Endothelial cell of umbilical vein (primary cell): ENCODE results near the gene NAXD. TPM values are rescaled to one million over a fixed set of nuclear protein-coding genes. Genes with fewer than 3 reads are reported as not detected.

Experiments
- BruUV-seq: library from RNA; stranded (reverse); fragments of 400-500 nt; replicated peaks from 2 replicates; lab custom pipeline; 2021; lab: Mats Ljungman, UMichigan
- CTCF ChIA-PET: fragments of 300-600, 350-600 bp; sonication (Branson Sonifier 250); formaldehyde crosslinking; loops from one replicate; lab custom pipeline; 2021; ENCODE audit warnings: antibody characterized with exemption, inconsistent platforms; lab: Charles Lee
- POLR2A ChIA-PET: fragments of 300-600, 350-600 bp; sonication (Branson Sonifier 250); formaldehyde crosslinking; loops from one replicate; lab custom pipeline; 2021; ENCODE audit warnings: antibody characterized with exemption, inconsistent platforms; lab: Charles Lee
- DNase-seq: peaks from one replicate; pipeline ENCODE4 v3.0.0-alpha.2; 2011; ENCODE audit warnings: low read depth, low spot score
- FAIRE-seq: peaks from 2 replicates; lab custom pipeline; 2011; peaks lifted over from hg19 to GRCh38; lab: Jason Lieb, UNC
- H2AFZ ChIP-seq: 2 replicates; pipeline ENCODE4 v1.6.0; 2012; ENCODE audit warnings: low read depth, low read length, control low read depth, inconsistent platforms
- H3K27ac ChIP-seq: 2 replicates; pipeline ENCODE4 v1.5.1; 2011; ENCODE audit warnings: low read depth, mild to moderate bottlenecking, control low read depth, low read length, moderate library complexity; ENCODE audit not compliant: insufficient read depth
- H3K27me3 ChIP-seq, 2 experiments: 2 replicates each; pipeline versions ENCODE4 v1.6.0 to v1.6.1; 2011; ENCODE audit warnings: low read length in 2 of 2, mixed read lengths in 1 of 2; ENCODE audit not compliant: control insufficient read depth in 2 of 2, insufficient read depth in 2 of 2
- H3K36me3 ChIP-seq, 2 experiments: 2 replicates in 1 of 2; 3 replicates in 1 of 2; pipeline ENCODE4 v1.5.1; 2011; ENCODE audit warnings: low read length in 2 of 2, mild to moderate bottlenecking in 1 of 2, moderate library complexity in 1 of 2; ENCODE audit not compliant: control insufficient read depth in 2 of 2, insufficient read depth in 2 of 2; ENCODE audit errors: extremely low read depth in 1 of 2
- H3K4me1 ChIP-seq: 3 replicates; pipeline ENCODE4 v1.5.1; 2011; ENCODE audit warnings: mild to moderate bottlenecking, low read length; ENCODE audit not compliant: control insufficient read depth, insufficient read depth; ENCODE audit errors: extremely low read depth
- H3K4me2 ChIP-seq: 2 replicates; pipeline ENCODE4 v1.6.1; 2011; ENCODE audit warnings: low read length, control low read depth, mixed read lengths; ENCODE audit not compliant: insufficient read depth
- H3K4me3 ChIP-seq, 3 experiments: fragments of 200-600 bp in 1 of 3; sonication (generic), shearing (Covaris generic) in 1 of 3; replicated peaks in 1 of 3; 2 replicates each; pipeline ENCODE4 v1.5.1; 2011 to 2016; ENCODE audit warnings: control low read depth in 3 of 3, low read length in 3 of 3, mild to moderate bottlenecking in 2 of 3, inconsistent platforms in 1 of 3, low read depth in 1 of 3, moderate library complexity in 1 of 3; ENCODE audit not compliant: insufficient read depth in 1 of 3
- H3K79me2 ChIP-seq: 2 replicates; pipeline ENCODE4 v1.6.0; 2012; ENCODE audit warnings: low read length, inconsistent platforms; ENCODE audit not compliant: control insufficient read depth, insufficient read depth
- H3K9ac ChIP-seq: replicated peaks from 2 replicates; pipeline ENCODE3; 2011; ENCODE audit warnings: low read length, control low read depth; ENCODE audit not compliant: insufficient read depth; ENCODE audit errors: extremely low read depth
- H3K9me1 ChIP-seq: replicated peaks from 3 replicates; pipeline ENCODE4 v1.6.0; 2011; ENCODE audit warnings: mild to moderate bottlenecking, low read length; ENCODE audit not compliant: control insufficient read depth, insufficient read depth; ENCODE audit errors: extremely low read depth
- H3K9me3 ChIP-seq: replicated peaks from 2 replicates; pipeline ENCODE4 v1.5.1; 2012; ENCODE audit warnings: low read length, inconsistent platforms; ENCODE audit not compliant: control insufficient read depth, insufficient read depth
- H4K20me1 ChIP-seq: replicated peaks from 2 replicates; pipeline ENCODE3; 2011; ENCODE audit warnings: mild to moderate bottlenecking, low read length; ENCODE audit not compliant: control insufficient read depth, insufficient read depth; ENCODE audit errors: extremely low read depth
- EZH2 ChIP-seq: IDR thresholded peaks from 2 replicates; pipeline ENCODE4 v1.6.1; 2012; ENCODE audit warnings: borderline replicate concordance, low read depth, mild to moderate bottlenecking, moderate library complexity, low read length, inconsistent platforms; ENCODE audit not compliant: severe bottlenecking
- FOS ChIP-seq: IDR thresholded peaks from 2 replicates; pipeline ENCODE4 v1.6.1; 2011; ENCODE audit warnings: mild to moderate bottlenecking, low read length, moderate library complexity, borderline replicate concordance; ENCODE audit not compliant: insufficient read depth
- GATA2 ChIP-seq: IDR thresholded peaks from 2 replicates; pipeline ENCODE4 v1.7.0; 2011; ENCODE audit warnings: low read depth, mild to moderate bottlenecking, moderate library complexity, mixed read lengths, low read length; ENCODE audit not compliant: insufficient read length, insufficient read depth
- JUN ChIP-seq: IDR thresholded peaks from 2 replicates; pipeline ENCODE4 v1.6.1; 2011; ENCODE audit warnings: borderline replicate concordance, low read depth; ENCODE audit not compliant: insufficient read length, insufficient read depth
- MYC ChIP-seq: IDR thresholded peaks from one replicate; pipeline ENCODE4 v1.6.1; 2011; ENCODE audit warnings: mild to moderate bottlenecking, low read depth, low read length
- POLR2A ChIP-seq: IDR thresholded peaks from 2 replicates; pipeline ENCODE4 v1.6.1; 2012; ENCODE audit warnings: low read depth, mild to moderate bottlenecking, control low read depth, low read length
- POLR2AphosphoS5 ChIP-seq: IDR thresholded peaks from 2 replicates; pipeline ENCODE4 v1.6.1; 2012; ENCODE audit warnings: low read depth, mild to moderate bottlenecking, control low read depth, low read length, moderate library complexity; ENCODE audit not compliant: insufficient read depth
- dilution Hi-C: fragments of 300-500 bp; cut with MboI; formaldehyde crosslinking; loops from one replicate; pipeline ENCODE4 v1.15.0; 2019; ENCODE audit warnings: low sequenced_read_pairs; ENCODE audit not compliant: extremely low pct_ligation_motif_present
- intact Hi-C: fragments of 100-400 bp; cut with micrococcal nuclease; formaldehyde crosslinking; loops from one replicate; pipeline ENCODE4 v1.10.0; 2022
- polyA plus RNA-seq, 4 experiments: library from polyadenylated mRNA; depleted of rRNA in 3 of 4; stranded (reverse) in 3 of 4; unstranded in 1 of 4; fragments of >200 nt; gene quantifications; 2 replicates each; pipeline versions ENCODE4 v1.2.1 to v1.2.3, GENCODE V29; 2011 to 2012; ENCODE audit warnings: missing spikeins in 1 of 4
- total RNA-seq: library from RNA; stranded (reverse); gene quantifications from 2 replicates; pipeline ENCODE4 v1.2.3, GENCODE V29; 2021
- TF ChIP-seq, protein P1 (sequence below), 2 donors: IDR thresholded peaks; 1 replicate in 1 of 2; 2 replicates in 1 of 2; pipeline ENCODE4 v1.5.1; 2011; ENCODE audit warnings: low read length in 2 of 2, mild to moderate bottlenecking in 2 of 2, moderate library complexity in 2 of 2, control low read depth in 1 of 2, inconsistent platforms in 1 of 2, low read depth in 1 of 2; ENCODE audit not compliant: insufficient read depth in 1 of 2; ENCODE audit errors: extremely low read depth in 1 of 2
- TF ChIP-seq, protein P2 (sequence below): IDR thresholded peaks from 2 replicates; pipeline ENCODE4 v1.6.1; 2011; ENCODE audit not compliant: insufficient read depth, insufficient read length

The NAXD gene
- total and polyA plus RNA-seq, 2 donors (not counting 3 experiments of a cell fraction or from before 2014, with no cell fraction given) = 19.9 to 42.9 TPM

- no peak overlapping the region for H2AFZ ChIP-seq
- peaks cover 73% of the 10 kb centered on the region for H3K79me2 ChIP-seq
- no peaks in the 10 kb centered on the region for H3K27me3 ChIP-seq
- POLR2A ChIA-PET = no interaction called here
- CTCF ChIA-PET = no interaction called here
- FAIRE-seq (no peak), DNase-seq (no peak)
- H3K4me2 ChIP-seq = no peak overlapping the region
- H3K4me1 ChIP-seq = no peaks in the 10 kb centered on the region
- TF ChIP-seq GATA2 (no peak), POLR2AphosphoS5 (no peak), JUN (no peak), FOS (no peak), MYC (no peak), POLR2A (no peak), EZH2 (no peak)
- TF ChIP-seq, protein P1, sequence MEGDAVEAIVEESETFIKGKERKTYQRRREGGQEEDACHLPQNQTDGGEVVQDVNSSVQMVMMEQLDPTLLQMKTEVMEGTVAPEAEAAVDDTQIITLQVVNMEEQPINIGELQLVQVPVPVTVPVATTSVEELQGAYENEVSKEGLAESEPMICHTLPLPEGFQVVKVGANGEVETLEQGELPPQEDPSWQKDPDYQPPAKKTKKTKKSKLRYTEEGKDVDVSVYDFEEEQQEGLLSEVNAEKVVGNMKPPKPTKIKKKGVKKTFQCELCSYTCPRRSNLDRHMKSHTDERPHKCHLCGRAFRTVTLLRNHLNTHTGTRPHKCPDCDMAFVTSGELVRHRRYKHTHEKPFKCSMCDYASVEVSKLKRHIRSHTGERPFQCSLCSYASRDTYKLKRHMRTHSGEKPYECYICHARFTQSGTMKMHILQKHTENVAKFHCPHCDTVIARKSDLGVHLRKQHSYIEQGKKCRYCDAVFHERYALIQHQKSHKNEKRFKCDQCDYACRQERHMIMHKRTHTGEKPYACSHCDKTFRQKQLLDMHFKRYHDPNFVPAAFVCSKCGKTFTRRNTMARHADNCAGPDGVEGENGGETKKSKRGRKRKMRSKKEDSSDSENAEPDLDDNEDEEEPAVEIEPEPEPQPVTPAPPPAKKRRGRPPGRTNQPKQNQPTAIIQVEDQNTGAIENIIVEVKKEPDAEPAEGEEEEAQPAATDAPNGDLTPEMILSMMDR (IDR thresholded peaks at IDR 0.05; ENCODE audit: extremely low read depth in 1 of 2, insufficient read depth in 1 of 2, low read depth in 1 of 2, low read length in 2 of 2) = no peak
- TF ChIP-seq, protein P2, sequence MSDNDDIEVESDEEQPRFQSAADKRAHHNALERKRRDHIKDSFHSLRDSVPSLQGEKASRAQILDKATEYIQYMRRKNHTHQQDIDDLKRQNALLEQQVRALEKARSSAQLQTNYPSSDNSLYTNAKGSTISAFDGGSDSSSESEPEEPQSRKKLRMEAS = no peak
- H3K9me3 ChIP-seq = no peaks in the 10 kb centered on the region
- H3K27ac ChIP-seq = no peak overlapping the region
- H3K9ac ChIP-seq = no peak overlapping the region
- H3K9me1 ChIP-seq = no peaks in the 10 kb centered on the region
- no peak overlapping the region for H3K4me3 ChIP-seq
- H4K20me1 ChIP-seq = no peaks in the 10 kb centered on the region
- dilution Hi-C loops = no loop called here
- BruUV-seq = no TSS peak
- H3K36me3 ChIP-seq = peaks cover 8 to 31% of the 10 kb centered on the region in 2 experiments
- intact Hi-C loops = no loop called here
Observed at GRCh38 chr13:110625771-110626321, 10.5 kb downstream of the NAXD start.
